H9 (cell line): ENCODE data around the gene SPTBN2. TPM values are rescaled to one million over a fixed set of nuclear protein-coding genes. Genes with fewer than 3 reads are reported as not detected.

Source experiments
- DNase-seq: peaks from one replicate; pipeline ENCODE4 v3.0.0-alpha.2; 2017
- H2AFZ ChIP-seq: one replicate; pipeline ENCODE4 v1.6.1; 2013; ENCODE audit warnings: mild to moderate bottlenecking, low read length, control low read depth, moderate library complexity
- H2AK5ac ChIP-seq: 2 replicates; pipeline ENCODE4 v1.6.1; 2013; ENCODE audit warnings: low read length, control low read depth, mixed read lengths; ENCODE audit not compliant: insufficient read length
- H2BK120ac ChIP-seq: one replicate; pipeline ENCODE4 v1.6.1; 2013; ENCODE audit warnings: low read depth, mild to moderate bottlenecking, low read length, control low read depth, inconsistent platforms; ENCODE audit not compliant: poor library complexity, severe bottlenecking
- H2BK12ac ChIP-seq: 2 replicates; pipeline ENCODE4 v1.6.1; 2013; ENCODE audit warnings: low read length, control low read depth, mixed read lengths, low read depth; ENCODE audit not compliant: insufficient read length
- H2BK15ac ChIP-seq: 2 replicates; pipeline ENCODE4 v1.6.1; 2013; ENCODE audit warnings: low read depth, low read length, control low read depth
- H2BK20ac ChIP-seq: one replicate; pipeline ENCODE4 v1.6.1; 2013; ENCODE audit warnings: low read depth, mild to moderate bottlenecking, low read length, control low read depth, inconsistent platforms; ENCODE audit not compliant: poor library complexity, severe bottlenecking
- H2BK5ac ChIP-seq: 2 replicates; pipeline ENCODE4 v1.6.1; 2013; ENCODE audit warnings: low read length, control low read depth, mixed read lengths; ENCODE audit not compliant: insufficient read length
- H3K14ac ChIP-seq: 2 replicates; pipeline ENCODE4 v1.6.1; 2013; ENCODE audit warnings: low read length, control low read depth; ENCODE audit not compliant: insufficient read depth
- H3K18ac ChIP-seq: 2 replicates; pipeline ENCODE4 v1.6.1; 2013; ENCODE audit warnings: low read depth, mild to moderate bottlenecking, mixed read lengths, low read length, control low read depth; ENCODE audit not compliant: insufficient read length
- H3K23ac ChIP-seq: 2 replicates; pipeline ENCODE4 v1.6.1; 2013; ENCODE audit warnings: low read length, control low read depth, mixed read lengths, low read depth; ENCODE audit not compliant: insufficient read length
- H3K23me2 ChIP-seq: 2 replicates; pipeline ENCODE4 v1.6.1; 2013; ENCODE audit warnings: low read depth, mild to moderate bottlenecking, mixed read lengths, low read length, control low read depth; ENCODE audit not compliant: insufficient read length, poor library complexity, severe bottlenecking
- H3K27ac ChIP-seq: 2 replicates; pipeline ENCODE4 v1.5.1; 2013; ENCODE audit warnings: low read length, control low read depth, mixed read lengths, low read depth; ENCODE audit not compliant: insufficient read length
- H3K27me3 ChIP-seq: 2 replicates; pipeline ENCODE4 v1.6.1; 2013; ENCODE audit warnings: low read length, control low read depth, inconsistent platforms; ENCODE audit not compliant: insufficient read depth
- H3K4ac ChIP-seq: 2 replicates; pipeline ENCODE4 v1.6.1; 2013; ENCODE audit warnings: low read depth, mild to moderate bottlenecking, control low read depth, inconsistent platforms, low read length, moderate library complexity
- H3K4me1 ChIP-seq: 2 replicates; pipeline ENCODE4 v1.6.1; 2013; ENCODE audit warnings: low read length, control low read depth, inconsistent platforms; ENCODE audit not compliant: insufficient read depth
- H3K4me2 ChIP-seq: 2 replicates; pipeline ENCODE4 v1.6.1; 2013; ENCODE audit warnings: low read length, control low read depth, mixed read lengths; ENCODE audit not compliant: insufficient read length, insufficient read depth
- H3K56ac ChIP-seq: 2 replicates; pipeline ENCODE4 v1.6.1; 2013; ENCODE audit warnings: low read depth, mild to moderate bottlenecking, mixed read lengths, low read length, control low read depth; ENCODE audit not compliant: insufficient read length
- H3K79me1 ChIP-seq: 2 replicates; pipeline ENCODE4 v1.6.1; 2013; ENCODE audit warnings: low read depth, mild to moderate bottlenecking, moderate library complexity, low read length, control low read depth, inconsistent platforms; ENCODE audit not compliant: insufficient read depth, poor library complexity, severe bottlenecking
- H3K79me2 ChIP-seq: 2 replicates; pipeline ENCODE4 v1.6.1; 2013; ENCODE audit warnings: low read length, control low read depth, inconsistent platforms; ENCODE audit not compliant: insufficient read depth
- H3K9ac ChIP-seq: 2 replicates; pipeline ENCODE4 v1.6.1; 2013; ENCODE audit warnings: low read length, control low read depth, mixed read lengths; ENCODE audit not compliant: insufficient read length; ENCODE audit errors: extremely low read depth
- H3K9me3 ChIP-seq: one replicate; pipeline ENCODE4 v1.6.1; 2013; ENCODE audit warnings: low read depth, low read length, inconsistent platforms; ENCODE audit not compliant: control insufficient read depth
- H3T11ph ChIP-seq: one replicate; pipeline ENCODE4 v1.6.1; 2013; ENCODE audit warnings: mild to moderate bottlenecking, low read length, control low read depth, inconsistent platforms
- H4K20me1 ChIP-seq: one replicate; pipeline ENCODE4 v1.6.1; 2013; ENCODE audit not compliant: control insufficient read depth, insufficient read length, insufficient read depth
- H4K5ac ChIP-seq: 2 replicates; pipeline ENCODE4 v1.6.1; 2013; ENCODE audit warnings: low read depth, mild to moderate bottlenecking, mixed read lengths, low read length, control low read depth; ENCODE audit not compliant: insufficient read length
- H4K8ac ChIP-seq: replicated peaks from 2 replicates; pipeline ENCODE4 v1.6.1; 2013; ENCODE audit warnings: low read length, control low read depth, mixed read lengths, low read depth; ENCODE audit not compliant: insufficient read length
- H4K91ac ChIP-seq: 2 replicates; pipeline ENCODE4 v1.6.1; 2013; ENCODE audit warnings: low read depth, mild to moderate bottlenecking, moderate library complexity, mixed read lengths, low read length, control low read depth; ENCODE audit not compliant: insufficient read length
- H3K27ac Mint-ChIP-seq, 3 experiments: 2 replicates in 2 of 3; 3 replicates in 1 of 3; pipeline ENCODE4 v1.8.0; 2020 to 2021; ENCODE audit warnings: mixed read lengths in 3 of 3, mild to moderate bottlenecking in 1 of 3, moderate library complexity in 1 of 3
- H3K27me3 Mint-ChIP-seq: 2 replicates; pipeline ENCODE4 v1.8.0; 2021; ENCODE audit warnings: low read depth, mild to moderate bottlenecking, moderate library complexity, mixed read lengths
- H3K36me3 Mint-ChIP-seq, 3 experiments: 2 replicates in 2 of 3; 3 replicates in 1 of 3; pipeline ENCODE4 v1.8.0; 2020 to 2021; ENCODE audit warnings: low read depth in 3 of 3, mixed read lengths in 3 of 3; ENCODE audit not compliant: insufficient read depth in 1 of 3
- H3K4me1 Mint-ChIP-seq, 2 experiments: 2 replicates each; pipeline ENCODE4 v1.8.0; 2020; ENCODE audit warnings: mixed read lengths in 2 of 2
- H3K4me3 Mint-ChIP-seq, 2 experiments: 2 replicates in 1 of 2; 3 replicates in 1 of 2; pipeline ENCODE4 v1.8.0; 2020 to 2021; ENCODE audit warnings: mild to moderate bottlenecking in 2 of 2, mixed read lengths in 2 of 2, moderate library complexity in 1 of 2
- H3K9me3 Mint-ChIP-seq, 2 experiments: 2 replicates in 1 of 2; 3 replicates in 1 of 2; pipeline ENCODE4 v1.8.0; 2020; ENCODE audit warnings: mild to moderate bottlenecking in 2 of 2, mixed read lengths in 2 of 2, moderate library complexity in 1 of 2
- WGBS: extraction: QIAGEN DNeasy Blood & Tissue Kit; methylation state at CpG from one replicate; pipeline ENCODE4 v1.1.7; 2013; ENCODE audit warnings: missing lambda C conversion rate, low lambda C conversion rate, mixed read lengths; ENCODE audit not compliant: insufficient read length; ENCODE audit errors: extremely low coverage; 5-methylcytosine and 5-hydroxymethylcytosine counted together
- total RNA-seq: library from RNA; stranded (reverse); gene quantifications from 2 replicates; pipeline ENCODE4 v1.2.1, GENCODE V29; 2021
- TF ChIP-seq, protein P1 (sequence below): fragments of 200-600 bp; sonication (generic); conservative IDR thresholded peaks from 3 replicates; pipeline ENCODE4 v1.8.0; 2021; ENCODE audit warnings: antibody characterized with exemption, mild to moderate bottlenecking

Gene SPTBN2
- total RNA-seq, 1 experiment from 2014 or later: 80.4 TPM

DNA sequence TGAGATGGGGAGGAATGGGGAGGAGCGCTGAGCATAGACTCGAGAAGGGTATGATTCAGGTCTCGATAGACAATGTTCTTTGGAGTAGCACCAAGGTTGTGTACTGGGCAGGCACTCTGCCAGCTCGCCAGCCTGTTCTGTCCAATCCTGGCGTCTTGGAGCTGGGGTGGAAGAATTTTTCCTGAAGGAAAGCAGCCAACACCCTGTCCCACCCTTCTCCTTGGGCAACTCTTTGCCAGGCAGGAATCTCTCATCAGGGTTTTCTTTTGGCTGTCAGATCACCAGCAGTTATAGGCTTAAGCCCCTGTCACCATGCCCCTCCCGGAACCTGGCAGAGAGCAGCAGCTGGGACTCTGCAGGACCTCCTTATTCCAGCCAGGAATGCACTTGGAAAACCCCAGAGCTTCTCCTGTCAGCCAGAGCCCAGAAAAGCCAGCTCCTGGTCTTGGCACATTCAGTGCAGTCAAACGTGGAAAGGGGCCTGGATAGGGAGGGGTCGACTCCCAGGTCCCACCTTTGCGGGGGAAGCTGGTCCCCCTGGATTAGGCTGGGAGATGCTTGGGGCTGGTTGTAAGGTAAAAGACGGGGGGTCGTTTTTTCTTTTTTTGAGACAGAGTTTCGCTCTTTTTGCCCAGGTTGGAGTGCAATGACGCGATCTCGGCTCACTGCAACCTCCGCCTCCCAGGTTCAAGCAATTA, 14.4 kb upstream of the SPTBN2 start:
- no peaks in the 10 kb centered on the region for H3K79me2 ChIP-seq
- H3T11ph ChIP-seq: no peak overlapping the region
- H2BK20ac ChIP-seq: no peak overlapping the region
- no peaks in the 10 kb centered on the region for H4K20me1 ChIP-seq
- H3K27ac ChIP-seq: no peak overlapping the region
- H2BK12ac ChIP-seq: no peak overlapping the region
- H4K91ac ChIP-seq: no peak overlapping the region
- no peak overlapping the region for H3K18ac ChIP-seq
- peaks cover 8% of the 10 kb centered on the region for H3K79me1 ChIP-seq
- H3K23me2 ChIP-seq: no peaks in the 10 kb centered on the region
- H3K9ac ChIP-seq: no peak overlapping the region
- no peak overlapping the region for H3K23ac ChIP-seq
- no peaks in the 10 kb centered on the region for H3K9me3 ChIP-seq
- H3K4me2 ChIP-seq: peak overlapping the region; percentile 30
- WGBS: no CpG with 5 or more reads among the region's 16 CpGs
- Mint-ChIP-seq H3K9me3 (no peaks in the 10 kb centered on the region), H3K27me3 (peaks cover 3% of the 10 kb centered on the region), H3K36me3 (peaks cover 0 to 3% (median 0%) of the 10 kb centered on the region in 3 experiments; a peak in 1 of 7 replicates), H3K4me3 (peak overlapping the region; percentile 94 to 98), H3K27ac (peak overlapping the region in 1 of 3 experiments; percentile 71; a peak in 1 of 7 replicates), H3K4me1 (peaks cover 3 to 24% of the 10 kb centered on the region in 2 experiments; a peak in 3 of 4 replicates)
- no peak overlapping the region for H3K4ac ChIP-seq
- no peak overlapping the region for H2AK5ac ChIP-seq
- no peak overlapping the region for H4K5ac ChIP-seq
- no peak overlapping the region for H2AFZ ChIP-seq
- no peak overlapping the region for H2BK5ac ChIP-seq
- H4K8ac ChIP-seq: no peak overlapping the region
- TF ChIP-seq, protein P1, sequence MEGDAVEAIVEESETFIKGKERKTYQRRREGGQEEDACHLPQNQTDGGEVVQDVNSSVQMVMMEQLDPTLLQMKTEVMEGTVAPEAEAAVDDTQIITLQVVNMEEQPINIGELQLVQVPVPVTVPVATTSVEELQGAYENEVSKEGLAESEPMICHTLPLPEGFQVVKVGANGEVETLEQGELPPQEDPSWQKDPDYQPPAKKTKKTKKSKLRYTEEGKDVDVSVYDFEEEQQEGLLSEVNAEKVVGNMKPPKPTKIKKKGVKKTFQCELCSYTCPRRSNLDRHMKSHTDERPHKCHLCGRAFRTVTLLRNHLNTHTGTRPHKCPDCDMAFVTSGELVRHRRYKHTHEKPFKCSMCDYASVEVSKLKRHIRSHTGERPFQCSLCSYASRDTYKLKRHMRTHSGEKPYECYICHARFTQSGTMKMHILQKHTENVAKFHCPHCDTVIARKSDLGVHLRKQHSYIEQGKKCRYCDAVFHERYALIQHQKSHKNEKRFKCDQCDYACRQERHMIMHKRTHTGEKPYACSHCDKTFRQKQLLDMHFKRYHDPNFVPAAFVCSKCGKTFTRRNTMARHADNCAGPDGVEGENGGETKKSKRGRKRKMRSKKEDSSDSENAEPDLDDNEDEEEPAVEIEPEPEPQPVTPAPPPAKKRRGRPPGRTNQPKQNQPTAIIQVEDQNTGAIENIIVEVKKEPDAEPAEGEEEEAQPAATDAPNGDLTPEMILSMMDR: no peak
- no peak for DNase-seq
- no peak overlapping the region for H2BK120ac ChIP-seq
- H3K4me1 ChIP-seq: no peaks in the 10 kb centered on the region
- no peak overlapping the region for H3K56ac ChIP-seq
- no peak overlapping the region for H2BK15ac ChIP-seq
- no peak overlapping the region for H3K14ac ChIP-seq
- no peaks in the 10 kb centered on the region for H3K27me3 ChIP-seq
